NCI-H2196 (cell line): ENCODE data around the gene NTNG1.

Experiments used
- DNase-seq: peaks from one replicate; lab custom pipeline; 2025; ENCODE audit not compliant: unreplicated experiment; lab: John Stamatoyannopoulos, UW

Gene NTNG1

DNA sequence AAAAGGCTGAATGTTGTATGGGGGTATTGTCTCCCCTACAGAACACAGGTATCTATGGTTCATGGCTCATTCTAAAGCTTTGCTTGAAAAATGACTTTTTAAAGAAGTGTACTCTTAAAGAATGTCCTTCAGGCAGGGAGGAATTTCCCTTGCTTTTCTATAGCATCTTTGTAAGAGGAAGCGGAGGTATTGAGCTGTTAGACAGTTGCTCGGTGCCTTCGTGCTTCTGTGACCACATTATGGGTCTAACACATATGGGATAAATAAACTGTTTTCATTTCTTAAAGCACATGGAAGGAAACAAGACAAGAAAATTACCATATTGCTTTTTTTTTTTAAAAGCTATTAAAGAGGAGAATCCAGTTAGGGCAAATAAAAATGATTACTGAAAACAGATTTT, 182.9 kb downstream of the NTNG1 start:
- no peak for DNase-seq

DNA sequence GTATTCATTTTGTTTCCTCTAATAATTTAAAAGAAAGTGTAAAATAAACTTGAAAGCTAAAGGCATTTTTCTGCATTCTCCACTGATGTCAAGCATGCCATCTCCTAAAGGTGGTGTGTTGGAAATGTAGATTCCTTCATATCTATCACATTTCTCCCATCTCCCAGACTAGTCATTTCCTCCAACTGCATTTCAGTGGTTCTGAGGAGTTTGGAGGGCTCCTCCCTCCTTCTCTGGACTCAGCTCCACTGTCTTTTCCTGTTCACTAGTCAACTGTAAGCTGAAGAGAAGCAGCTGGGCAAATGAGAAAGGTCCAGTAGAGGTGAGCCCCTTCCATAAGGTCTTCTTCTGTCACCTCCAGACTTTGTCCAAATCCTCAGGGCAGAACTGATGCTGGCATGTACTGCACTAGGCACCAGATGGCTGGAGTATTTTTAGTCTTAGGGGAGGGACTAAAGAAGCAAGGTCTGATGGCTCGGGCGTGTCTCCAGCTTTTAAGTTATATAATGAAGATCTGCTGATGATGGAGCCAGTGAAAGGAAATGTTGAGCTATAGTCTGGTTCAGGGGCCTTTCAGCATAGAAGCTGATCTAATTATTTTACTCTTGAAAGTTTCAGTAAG, 186.1 kb downstream of the NTNG1 start:
- no peak for DNase-seq

DNA sequence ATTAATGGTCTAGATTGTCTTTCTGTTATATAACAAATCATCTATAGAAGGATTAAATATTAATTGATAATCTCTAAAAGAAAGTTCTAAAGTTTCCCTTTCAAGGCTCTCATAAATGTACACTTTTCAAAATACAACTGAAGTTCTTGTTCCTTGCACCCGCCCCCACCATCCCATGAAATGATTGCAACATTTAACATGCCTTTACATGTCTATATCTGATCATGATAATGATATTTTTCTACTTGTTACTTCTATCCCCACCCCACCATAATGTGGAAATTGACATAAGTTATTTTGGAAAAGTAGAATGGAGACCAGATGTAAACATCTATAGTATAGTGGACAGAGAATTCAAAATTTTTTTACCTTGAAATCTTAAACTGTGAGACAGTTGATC, 186.6 kb downstream of the NTNG1 start:
- no peak for DNase-seq

DNA sequence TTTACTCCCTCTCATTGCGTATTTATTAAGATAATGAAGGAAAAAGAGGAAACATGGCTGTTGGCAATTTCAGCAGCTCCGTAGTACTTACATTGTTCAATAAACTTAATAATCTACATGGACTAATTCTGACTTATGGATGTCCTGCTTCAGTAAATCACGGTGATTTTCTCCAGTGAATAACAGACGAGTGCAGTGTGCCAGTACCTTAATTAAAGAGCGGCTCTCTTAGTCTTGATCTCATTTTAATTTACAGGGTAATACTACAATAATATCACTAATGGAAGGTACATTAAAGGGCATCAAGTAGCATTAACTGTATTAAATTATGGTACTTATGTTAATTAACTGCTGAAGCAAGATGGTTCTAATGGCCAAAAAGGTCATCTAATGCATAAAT, 187.2 kb downstream of the NTNG1 start:
- no peak for DNase-seq

DNA sequence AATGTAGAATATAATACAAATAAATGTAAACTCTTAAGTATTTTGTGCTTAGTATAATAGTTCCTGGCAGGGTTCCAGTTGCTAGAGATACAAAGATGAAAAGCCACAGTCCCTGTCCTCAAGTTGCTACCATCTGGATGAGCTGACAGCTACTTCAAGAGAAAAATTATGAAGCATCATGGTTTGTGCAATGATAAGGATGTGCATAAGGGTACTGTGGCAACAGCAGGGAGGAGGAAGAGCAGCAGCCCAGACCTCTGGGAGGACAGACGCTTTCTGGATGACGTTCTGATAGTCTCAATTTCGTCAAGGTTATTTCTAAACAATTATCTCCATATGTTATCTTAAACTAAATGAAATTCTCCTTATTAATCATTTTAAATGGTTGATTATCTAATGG, 198.9 kb downstream of the NTNG1 start:
- no peak for DNase-seq

DNA sequence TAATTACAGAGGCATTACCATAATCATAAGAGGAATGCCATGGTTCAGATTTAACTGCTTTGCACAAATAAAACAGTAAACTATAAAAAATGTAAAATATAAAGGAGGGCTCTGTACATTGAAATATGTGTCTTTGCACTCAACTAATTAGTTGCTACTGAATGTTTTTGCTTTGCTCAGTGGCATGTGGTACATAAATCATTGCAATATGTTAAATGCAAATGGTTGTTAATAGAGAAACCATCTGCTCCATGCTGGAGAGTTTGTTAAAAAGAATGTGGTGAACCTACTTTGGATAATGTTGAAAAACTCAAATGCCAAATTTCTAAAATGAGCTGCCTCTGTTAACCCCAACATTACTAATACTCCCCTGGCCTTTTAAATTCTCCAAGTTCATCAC, 201.5 kb downstream of the NTNG1 start:
- DNase-seq: no peak

DNA sequence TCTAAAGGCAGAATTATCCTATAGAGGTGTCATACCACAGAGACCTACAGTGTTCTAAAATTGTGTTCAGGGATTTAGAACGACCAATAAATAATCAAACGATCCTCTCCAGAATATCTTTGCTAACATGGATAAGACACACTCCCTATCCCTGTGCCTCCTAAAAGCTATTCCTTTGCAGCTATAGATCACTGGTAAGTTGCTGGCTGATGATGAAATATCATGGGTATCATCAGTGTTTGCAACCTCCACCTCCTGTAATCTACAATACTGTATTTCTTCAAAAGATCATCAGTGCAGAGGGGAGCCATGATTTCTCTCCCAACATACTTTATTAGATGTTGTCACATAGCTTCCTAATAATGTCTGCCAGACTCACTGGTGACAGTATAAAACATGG, 201.9 kb downstream of the NTNG1 start:
- no peak for DNase-seq

DNA sequence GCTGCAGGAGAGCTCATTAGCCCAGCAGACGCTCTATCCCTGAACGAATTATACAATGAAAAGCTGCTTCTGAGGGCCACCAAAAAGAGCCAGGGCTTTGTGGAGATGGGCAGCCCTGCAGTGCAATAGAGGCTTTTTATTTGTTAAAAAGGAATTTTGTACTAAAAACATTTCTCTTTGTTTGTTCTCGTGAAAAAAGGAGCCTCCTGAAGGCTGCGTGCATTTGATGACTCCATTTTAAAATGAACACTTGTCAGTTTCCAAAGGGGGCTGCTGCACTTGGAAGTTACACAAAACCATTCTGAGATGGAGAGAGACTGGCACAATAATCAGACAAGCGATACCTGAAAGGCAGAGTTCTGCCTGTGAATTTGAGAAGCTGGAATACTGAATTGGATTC, 202.8 kb downstream of the NTNG1 start:
- DNase-seq: no peak

DNA sequence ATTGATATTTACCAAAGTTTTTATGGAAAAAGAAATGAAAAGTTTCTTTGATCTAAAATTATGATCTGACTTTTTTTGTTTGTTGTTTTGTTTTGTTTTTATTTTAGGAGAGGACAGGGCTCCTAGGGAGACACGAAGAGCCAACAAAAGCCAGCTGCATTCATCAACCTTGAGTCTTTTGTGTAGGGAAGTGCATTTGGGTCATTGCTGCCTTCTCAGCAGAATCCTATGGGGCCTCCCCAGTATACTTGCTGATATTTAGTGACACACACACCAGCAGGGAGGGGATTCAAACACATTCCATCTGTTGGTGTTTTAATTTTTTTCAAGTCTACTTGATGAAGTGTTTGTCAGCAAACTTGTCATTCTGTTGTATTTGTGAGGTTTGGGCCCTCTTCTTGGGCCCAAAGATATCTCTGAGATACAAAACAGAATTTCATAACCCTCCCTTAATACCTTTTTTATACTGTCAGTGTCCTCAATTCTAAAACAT, 203.5 kb downstream of the NTNG1 start:
- no peak for DNase-seq

DNA sequence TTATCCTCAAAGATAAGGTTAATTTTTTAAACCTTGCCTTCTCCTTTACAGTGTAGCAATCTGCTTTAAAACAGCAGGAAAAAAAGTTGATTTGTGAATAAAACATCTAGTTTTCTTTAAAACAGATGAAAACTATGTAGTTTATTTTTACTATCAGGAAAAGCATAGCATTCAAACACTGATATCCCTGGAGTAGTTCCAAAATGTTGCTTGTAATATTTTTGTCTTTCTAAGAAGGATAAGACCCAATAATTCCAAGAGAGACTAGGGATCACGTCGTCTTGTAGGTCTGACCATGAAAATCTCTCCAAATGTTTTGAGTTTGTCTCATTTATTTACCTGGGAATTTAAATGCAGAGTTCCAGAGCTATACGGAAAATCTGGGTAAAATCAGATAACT, 204.0 kb downstream of the NTNG1 start:
- DNase-seq: no peak

DNA sequence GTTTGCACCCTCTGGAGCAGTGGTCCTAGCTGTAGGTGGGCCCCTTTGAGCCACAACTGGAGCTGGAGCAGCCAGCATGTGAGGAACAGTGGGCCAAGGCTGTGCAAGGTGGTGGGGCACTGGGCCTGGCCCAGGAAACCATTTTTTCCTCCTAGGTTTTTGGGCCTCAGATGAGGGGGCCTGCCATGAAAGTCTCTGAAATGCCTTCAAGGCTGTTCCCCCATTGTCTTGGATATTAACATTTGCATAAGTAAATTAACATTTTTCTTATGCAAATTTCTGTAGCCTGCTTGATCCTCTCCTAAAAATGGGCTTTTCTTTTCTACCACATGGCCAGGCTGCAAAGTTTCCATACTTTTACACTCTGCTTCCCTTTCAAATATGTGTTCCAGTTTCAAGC, 212.0 kb downstream of the NTNG1 start:
- no peak for DNase-seq

DNA sequence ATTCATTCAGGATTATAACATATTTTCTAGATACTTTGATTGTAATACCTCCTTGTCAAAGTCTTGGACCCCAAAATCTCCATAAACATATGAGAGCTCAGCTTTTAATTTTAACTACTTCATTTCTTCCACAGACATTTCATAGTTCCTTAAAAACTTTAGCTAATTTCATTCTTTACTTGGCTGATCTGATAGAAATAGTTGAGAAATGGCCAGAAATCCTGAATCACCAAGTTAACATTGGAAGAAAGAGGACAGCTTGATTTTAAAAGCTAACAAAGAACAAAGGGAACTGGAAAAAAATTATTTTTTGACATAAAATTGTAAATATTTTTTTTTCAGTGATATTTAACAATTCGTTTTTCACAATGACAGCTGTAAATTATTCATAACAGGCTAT, 216.5 kb downstream of the NTNG1 start:
- DNase-seq: no peak

DNA sequence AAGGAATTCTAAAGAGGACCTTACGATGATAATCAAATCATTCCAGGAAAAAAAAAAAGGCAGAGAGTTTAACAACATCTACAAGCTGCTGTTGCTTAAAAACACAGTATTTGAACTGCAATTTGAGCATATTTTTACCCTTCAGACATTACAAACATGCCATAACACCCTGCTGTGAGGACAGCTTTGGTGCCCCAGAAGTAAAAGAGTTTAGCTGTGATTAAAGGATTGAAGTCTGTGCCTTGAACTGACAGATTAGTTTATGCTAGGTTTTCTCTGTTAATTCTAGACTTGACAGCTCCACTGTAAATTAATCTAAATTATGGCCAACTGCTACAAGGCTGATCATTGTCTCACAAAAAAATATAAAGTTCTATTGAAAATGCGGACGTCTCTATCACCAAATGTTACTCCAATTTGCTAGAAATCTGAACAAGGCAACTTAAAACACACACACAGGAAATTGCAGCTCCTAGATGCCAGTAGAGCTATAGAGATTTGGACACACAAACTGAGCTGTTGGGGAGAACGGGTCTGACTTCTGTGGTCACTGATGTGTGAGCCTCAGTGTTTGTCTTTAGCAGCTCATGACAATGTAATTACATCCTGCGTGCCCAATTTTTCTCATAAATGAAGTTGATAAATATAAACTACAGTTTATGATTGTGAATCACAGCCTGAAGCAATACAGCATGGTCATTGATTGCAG, 217.9 kb downstream of the NTNG1 start:
- DNase-seq: no peak

DNA sequence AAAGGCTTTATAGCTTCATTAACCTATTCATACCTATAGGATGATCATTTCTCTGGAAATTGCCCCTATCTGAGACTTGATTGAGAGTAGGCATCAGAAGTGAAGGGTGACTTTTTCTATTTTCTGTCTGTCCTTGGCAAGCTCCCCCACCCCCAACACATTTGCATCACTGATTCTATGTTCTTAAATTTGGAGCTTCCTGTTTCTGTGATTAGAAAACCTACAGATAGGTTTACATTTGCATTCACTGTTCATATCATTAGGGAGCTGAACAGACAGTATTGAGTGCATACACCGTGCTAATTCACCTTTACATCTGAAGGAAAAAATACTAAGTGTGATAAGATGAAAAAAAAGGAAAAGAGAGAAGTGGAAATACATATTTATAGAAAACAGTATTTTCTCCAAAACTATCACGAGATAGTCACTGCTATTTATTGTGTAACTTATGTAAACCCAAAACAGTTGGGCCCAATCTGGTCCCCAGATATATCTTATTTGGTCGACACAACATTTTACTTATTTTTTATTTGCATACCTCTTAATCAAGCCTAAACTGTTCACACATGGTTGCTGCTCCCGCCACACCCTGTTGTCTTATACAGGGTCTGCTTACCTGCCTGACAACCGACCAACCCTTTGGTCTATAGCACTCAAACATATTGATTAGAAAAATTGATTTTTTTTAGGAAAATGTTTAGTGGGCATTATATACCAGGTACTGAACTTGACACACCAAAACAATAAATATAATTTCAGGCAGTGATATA, 218.8 kb downstream of the NTNG1 start:
- no peak for DNase-seq

DNA sequence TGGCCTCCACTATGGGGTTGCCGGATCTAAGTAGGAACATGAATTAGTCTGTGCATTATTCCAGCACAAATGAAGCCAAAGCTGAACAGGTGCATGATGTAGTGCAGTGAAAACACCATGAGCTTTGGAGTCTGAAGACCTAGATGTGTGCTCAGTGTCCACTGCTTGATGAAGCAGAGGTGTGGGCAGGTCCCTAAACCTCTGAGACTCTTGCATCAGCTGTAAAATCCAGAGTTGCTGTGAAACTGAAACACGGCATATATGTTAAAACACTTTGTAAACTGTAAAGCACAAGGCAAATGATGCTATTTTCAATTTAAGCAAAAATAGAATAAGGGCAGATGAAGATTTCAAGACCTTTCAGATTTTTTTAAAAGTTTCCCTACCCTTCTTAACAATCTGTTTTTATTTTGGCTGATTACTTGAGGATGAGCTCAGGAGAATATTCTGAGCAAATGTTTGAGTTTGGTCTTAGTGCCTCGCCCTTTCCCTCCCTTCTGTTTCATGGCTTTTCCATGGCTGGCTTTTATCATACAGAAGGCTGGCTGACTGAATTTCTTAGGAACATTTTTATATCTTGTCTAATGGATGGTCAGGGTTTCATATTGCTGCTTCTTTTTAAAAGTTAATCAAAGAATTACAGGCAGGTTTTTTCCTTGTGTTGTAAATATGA, 221.8 kb downstream of the NTNG1 start:
- DNase-seq: no peak

DNA sequence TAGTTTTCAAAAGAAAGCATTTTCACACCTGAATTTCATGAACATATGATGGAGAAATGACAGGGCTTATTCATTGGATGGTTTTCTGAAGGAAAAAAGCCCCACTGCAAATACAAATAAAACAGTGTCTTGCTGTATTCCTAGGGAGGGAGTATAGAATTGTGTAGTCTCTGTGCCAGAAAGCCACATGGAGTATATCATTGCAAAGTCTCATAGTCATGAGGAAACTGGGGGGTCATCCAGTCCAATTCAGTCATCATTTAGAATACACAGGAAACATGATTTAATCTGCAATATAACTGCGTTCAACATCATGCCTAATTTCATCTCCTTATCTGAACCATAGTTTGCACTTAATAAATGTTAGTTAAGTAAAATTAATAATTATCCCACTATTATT, 222.3 kb downstream of the NTNG1 start:
- no peak for DNase-seq

DNA sequence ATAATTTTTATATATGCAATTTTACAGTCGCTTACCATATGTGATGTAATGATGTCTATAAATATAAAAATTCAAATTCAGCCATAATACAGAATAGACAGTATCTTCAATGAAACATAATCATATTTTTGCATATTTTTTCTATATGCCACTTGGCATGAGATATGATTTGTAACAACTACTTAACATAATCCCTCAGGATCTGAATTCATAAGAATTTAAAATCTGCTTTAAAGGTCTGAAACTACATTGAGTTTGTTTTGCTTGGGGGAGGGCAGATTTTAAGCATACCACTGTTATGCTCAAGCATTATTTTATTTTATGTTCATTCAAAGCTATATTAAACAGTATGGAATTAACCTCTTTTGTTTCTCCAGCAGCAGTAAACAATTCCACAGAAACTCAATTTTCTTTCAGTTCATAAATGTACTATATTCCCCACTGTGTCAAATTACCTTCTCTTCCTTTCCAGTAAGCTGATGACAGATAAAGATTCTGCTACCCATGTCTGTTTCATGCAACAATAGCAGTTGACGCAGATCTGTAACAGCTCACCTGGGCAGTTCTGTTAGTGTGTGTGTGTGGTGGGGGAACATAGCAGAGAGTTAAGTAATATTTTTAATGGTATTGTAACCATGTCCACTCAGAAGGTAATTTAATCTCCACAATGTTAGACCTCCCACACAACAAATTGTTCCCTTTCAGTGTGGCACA, 224.8 kb downstream of the NTNG1 start:
- DNase-seq: no peak

DNA sequence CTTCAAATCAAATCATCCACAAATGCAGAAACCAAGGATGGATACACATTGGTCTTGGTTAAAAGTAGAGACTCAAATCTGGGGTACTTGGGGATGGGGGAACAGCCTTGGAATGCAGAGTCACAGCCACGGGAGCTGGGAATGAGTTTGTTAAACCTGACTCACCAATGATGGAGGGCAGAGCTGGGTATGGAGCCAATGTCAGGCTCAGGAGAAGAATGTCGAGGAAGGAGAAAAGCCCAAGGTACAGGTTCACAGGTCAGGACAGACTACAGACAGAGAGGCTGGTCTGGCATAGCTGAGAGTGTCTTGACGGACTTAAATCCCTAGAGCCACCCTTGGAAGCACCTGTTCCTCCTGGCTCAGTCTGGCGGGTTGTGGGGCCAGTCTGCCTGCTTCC, 237.6 kb downstream of the NTNG1 start:
- no peak for DNase-seq

DNA sequence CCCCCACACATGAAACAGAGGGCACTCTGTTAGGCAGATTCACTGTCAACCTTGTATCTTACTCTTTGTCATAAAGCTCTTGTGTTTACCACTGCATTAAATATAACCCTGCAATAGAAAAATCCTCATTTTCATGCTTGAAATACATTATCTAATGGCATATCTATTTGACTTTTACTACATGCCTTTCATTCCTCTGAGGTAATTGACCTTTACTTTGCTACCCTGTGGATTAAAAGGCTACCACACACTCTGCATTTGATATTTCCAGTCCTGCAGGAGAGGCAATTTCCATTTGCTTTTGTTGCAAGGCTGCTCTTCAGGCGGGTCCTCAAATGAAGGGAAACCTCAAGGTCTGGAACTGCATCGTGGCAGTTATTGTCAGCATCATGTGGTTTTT, 238.0 kb downstream of the NTNG1 start:
- DNase-seq: no peak

DNA sequence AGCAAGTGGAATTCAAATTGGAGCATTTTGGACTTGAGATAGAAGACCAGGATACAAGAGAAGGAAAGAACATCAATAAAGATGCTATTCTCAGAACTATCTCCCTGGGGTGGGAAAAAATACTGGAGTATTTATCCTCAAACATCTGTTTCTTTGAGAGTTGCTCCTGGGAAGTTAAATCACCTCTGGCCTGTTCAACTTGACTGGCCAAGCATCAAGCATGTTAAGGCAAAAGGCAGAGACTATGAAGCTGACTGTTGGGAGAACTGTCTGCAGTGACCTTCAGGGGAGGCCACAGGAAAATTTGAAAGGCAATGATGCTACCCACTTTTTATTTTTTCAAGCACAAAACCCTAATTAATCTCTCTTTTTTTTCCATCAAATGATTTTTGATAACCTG, 239.0 kb downstream of the NTNG1 start:
- no peak for DNase-seq
